GM19043 (cell line): Measurements from ENCODE around the gene PDHB.
A peak's percentile ranks its signal among the peaks of the same experiment; 100 is the strongest.

Experiments
- ATAC-seq: cut with Tn5 transposase; IDR thresholded peaks from one replicate; pipeline ENCODE4 v1.9.1; 2021; ENCODE audit warnings: low read depth; ENCODE audit not compliant: unreplicated experiment

Gene PDHB

DNA sequence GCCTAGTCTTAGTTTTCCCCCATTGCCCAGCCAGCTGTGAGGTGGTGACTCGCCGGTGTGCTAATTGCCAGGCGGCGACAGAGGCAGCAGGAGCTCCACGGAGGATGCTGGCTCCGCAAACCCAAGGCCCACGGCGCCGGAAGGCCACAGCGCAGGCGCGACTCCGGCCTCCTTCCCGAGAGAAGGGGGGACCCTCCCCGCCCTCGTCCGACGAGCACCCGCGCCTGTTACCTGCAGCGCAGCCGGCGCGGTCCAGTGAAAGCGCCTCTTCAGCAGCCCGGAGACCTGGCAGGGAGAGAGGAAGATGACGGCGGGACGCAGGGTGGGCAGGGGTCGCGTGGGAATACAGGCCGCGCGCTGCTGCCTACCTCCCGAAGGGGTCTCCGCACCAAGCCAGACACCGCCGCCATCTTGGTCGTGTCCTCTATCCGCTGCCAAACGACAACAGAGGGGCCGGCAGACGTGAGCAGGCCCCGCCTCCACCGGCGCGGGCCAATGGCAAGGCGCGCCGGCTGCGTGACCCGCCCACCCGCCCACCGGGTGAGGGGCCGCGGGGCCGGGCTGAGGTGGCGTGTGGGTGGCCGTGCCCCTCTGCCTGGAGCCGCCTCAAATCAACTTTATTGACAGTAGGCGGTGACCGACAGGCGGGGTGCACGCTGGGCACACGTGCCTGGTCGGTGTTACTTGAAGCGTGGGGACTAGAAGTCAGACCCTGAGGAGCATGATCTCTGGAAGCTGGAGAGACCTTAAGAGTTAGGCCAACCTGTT lies at the start of gene PDHB:
Gene PDHB (minus strand): TSS at position 433 of the 768 bp plus-strand sequence. CDS start 23 bp downstream, at position 410.
- ATAC-seq, result peak; percentile 92

DNA sequence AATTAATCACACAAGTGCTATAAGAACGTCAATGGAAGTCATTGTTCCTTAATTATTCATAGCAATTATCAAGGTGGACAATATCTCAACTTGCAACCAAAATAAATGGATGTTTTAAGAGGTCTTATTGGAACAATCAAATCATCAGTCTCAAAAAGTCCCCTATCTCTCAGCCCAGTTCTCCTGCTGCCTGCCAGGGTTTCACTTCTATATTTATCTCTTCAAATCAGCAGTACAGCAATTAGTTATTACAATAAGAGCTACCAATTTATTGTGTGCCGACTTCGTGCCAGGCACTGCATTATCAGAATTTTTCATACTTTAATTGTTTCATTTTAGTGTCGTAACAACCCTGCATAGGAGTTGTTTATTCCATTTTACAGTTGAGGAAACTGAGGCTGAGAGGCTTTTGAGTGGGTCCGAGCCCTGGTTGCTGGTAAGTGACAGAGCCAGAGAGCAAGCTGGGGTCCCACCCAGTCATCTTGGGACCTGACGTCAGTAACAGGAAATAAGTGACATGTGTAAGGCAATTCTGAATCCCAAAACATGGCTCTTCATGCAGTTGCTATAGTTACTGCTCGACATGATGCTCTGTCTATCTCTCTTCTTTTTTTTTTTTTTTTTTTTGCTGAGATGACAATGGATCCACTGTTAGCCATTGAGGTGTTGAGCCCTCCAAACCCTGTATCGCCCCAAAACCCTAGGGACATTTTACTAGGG lies 49.4 kb upstream of the PDHB start:
- no peak for ATAC-seq

DNA sequence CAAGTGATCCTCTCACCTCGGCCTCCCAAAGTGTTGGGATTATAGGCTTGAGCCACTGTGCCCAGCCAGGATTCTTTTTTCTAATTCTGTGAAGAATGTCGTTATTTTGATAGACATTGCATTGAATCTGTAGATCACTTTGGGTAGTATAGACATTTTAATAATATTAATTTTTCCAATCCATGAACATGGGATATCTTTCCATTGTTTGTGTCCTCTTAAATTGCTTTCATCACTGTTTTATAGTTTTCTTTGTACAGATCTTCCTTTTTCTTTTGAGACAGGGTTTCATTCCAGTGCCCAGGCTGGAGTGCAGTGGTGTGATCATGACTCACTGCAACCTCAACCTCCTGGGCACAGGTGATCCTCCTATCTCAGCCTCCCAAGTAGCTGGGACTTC lies 46.7 kb upstream of the PDHB start:
- no peak for ATAC-seq

DNA sequence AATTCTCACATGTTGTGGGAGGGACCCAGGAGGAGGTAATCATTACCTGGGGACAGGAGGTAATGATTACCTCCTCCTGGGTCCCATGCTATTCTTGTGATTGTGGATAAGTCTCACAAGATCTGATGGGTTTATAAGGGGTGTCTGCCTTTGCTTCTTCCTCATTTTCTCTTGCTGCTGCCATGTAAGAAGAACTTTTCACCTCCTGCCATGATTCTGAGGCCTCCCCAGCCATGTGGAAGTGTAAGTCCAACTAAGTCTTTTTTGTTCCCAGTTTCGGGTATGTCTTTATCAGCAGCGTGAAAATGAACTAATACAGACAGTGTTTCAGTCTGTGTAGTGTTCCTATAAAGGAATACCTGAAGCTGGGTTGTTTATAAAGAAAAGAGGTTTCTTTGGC lies 45.1 kb upstream of the PDHB start:
- ATAC-seq, result no peak

DNA sequence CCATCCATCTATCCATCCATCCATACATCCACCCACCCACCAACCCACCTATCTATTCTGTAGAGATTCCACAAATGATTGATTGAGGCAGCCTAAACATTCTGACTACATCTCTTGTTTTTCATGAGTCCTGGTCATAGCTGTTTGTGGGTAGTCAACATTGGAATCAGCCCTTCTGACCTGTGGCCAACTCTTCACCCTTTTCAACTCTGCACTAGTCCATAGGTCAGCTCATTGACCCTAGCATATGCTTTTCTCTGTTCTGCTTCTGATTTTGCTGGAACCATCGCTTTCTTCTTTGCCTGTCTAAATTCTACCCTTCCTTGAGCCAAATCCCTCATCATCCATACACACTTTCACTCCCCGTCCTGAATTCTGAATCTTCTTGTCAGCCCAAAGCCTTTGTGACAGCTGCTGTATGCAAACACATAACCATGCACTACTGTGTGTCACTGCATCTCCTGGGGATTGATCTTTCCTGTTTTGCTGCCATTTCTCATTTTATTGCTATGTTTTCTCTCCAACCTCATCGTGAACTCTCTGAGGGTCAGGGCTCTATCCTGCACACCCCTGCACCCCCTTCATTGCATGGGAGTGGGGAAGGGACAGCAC lies 41.4 kb upstream of the PDHB start:
- ATAC-seq, result no peak

DNA sequence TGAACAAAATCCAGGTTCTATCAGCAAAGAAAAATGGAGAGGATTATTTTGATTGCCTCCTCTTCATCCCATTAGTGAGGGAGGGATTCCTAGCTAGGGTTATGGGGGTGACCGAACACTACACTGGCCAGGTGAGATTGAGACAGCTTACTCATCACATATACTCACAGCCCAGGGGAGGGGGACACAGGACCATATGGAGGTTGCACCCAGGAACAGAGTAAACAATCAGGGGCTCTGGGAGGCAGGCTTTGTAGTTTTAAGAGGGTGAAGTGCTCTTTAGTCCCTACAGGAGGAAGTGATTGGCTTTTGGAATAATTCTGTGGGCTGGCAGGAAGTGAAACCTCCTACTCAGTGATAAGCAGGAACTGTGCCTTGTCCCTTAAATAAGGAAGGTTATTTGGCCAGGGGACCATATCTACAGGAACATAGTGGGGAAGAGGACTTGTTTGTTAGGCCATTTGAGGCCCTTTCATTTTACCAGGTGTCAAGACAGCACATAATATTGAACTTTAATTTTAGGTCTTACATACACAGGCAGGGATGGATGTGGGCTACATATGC lies 40.8 kb upstream of the PDHB start:
- ATAC-seq, result no peak

DNA sequence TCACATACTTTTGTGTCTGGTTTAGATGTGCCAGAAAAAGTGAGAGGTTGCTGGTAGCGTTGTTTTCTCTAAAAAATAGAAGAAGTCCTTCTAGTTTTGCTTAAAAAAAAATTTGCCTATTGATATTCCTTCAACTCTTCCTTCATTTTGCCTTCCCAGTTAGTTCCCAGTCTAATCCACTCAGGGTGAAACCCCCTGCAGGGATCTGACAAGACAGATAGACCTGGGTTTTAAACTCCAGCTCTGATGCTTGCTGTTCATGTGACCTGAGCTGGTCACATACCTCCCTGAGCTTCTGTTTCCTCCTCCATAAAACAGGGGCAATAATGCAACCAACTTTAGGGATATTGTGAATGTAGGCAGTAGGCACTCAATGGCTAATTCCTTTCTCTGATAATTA lies 39.6 kb upstream of the PDHB start:
- no peak for ATAC-seq

DNA sequence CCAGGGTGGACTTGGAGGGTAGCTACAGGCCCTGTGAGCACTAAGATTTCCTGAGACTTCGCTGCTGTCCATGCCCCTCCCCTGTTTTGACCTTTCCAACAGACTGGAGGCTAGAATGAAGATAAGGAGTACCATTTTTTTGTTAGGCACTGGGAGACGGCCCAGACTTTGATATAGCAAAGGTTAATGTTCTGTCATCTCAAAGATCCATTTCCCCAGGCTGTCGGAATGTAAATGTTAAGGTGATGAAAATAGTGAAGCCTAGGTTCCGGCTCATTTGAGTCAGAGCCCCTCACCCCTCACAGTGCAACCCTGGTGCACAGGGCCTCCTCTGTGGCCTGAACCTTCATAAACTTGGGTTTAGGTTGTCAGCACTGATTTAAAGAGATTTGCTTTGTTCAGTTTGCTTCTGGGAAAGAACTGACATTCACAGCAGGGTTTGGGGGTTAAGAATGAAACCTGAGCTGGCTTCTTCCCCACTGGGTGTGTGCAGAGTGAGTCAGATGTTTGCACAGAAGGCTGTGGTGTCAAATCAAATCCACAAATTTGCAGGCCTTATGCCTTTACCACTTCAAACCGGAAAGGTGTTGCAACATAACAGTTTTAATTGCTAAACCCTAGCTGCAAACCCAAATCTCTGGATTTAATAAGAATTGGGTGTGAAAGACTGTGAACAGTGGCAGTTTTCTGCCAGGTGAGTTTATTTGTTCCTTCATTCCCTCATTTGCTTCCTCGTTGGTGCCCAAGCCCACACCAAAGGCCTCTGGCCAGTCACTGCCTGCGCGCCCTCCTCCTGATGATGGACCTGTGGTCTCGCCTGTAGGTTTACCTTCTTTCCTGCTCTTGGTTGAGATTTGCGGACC lies 37.6 kb upstream of the PDHB start:
- no peak for ATAC-seq

DNA sequence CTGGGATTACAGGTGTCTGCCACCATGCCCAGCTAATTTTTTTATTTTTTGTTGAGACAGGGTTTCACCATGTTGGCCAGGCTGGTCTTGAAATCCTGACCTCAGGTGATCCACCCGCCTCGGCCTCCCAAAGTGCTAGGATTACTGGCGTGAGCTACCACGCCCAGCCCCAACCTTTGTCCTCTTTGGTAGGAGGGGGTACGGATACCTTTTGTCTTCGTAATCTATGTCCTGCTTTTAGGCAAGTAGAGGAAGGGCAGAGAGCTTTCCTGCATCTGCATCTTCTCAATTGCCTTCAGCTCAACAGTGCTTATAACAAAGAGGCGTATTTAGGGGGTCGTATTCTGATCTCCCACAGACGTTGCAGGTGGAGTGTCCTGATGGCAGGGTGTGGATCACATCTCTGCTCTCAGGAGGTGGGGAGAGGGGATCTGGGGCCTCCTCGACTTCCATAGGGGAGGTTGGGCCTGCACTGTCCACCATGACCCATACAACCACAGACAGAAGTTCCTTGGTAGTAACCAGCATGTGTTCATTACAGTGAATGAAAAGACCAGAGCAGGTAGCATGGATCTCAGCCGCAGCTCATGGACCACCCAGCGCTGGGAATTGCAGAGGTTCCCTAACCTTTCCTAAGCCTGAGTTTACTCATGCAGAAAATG lies 36.9 kb upstream of the PDHB start:
- no peak for ATAC-seq

DNA sequence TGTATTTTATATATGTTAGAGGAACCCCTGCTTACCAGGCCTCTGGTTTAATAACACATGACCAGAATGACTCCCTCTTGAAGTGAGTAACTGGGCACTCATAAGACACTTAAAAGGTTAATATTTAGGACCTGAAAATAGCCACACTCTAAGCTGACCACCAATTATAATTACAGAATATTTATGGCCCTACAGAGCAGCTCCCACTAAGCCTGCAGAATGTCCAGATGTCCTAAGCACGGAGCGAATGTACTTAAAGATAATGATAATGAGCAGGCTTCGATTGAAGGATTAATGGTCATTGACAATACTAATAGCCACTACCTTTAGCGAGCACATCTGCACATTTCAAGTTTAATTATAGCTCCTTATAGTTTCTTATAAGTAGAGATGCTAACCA lies 35.5 kb upstream of the PDHB start:
- no peak for ATAC-seq

DNA sequence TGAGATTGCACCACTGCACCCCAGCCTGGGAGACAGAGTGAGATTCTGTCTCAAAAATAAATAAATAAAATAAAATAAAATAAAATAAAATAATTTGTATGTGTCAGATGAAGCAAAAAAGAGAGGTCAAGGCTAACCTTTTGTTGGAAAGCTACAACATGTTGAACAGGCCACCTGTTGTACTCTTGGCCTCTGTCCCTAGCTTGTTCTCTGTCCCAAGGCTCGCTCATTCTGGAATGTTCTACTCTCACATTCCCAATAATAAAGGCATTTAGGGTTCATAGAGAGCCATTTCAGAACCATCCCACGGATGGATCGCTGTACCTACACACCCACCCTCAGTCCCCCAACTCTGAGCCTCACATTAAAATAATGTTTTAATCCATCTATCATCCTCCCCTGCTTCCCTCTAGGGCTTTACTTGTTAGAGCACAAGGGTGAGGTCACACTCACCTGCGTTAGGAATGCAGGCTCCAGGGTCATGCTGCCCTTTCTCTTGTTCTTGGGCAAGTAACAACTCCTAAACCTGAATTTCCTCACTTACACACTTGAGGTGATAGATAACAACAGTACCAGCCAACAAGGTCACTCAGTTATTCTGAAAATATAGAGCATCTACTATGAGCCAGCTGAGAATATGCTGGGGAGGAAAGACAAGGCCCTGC lies 33.4 kb upstream of the PDHB start:
- no peak for ATAC-seq

DNA sequence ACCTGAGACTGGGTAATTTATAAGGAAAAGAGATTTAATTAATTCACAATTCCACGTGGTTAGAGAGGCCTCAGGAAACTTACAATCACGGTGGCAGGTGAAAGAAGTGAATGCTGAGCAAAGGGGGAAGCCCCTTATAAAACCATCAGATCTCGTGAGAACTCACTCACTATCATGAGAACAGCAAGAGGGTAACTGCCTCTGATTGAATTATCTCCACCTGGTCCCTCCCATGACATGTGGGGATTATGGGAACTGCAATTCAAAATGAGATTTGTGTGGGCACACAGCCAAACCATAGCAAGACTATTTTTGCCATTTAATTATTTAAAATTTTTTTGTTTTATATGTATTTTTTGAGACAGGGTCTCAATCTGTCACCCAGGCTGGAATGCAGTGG lies 31.2 kb upstream of the PDHB start:
- ATAC-seq, result no peak

DNA sequence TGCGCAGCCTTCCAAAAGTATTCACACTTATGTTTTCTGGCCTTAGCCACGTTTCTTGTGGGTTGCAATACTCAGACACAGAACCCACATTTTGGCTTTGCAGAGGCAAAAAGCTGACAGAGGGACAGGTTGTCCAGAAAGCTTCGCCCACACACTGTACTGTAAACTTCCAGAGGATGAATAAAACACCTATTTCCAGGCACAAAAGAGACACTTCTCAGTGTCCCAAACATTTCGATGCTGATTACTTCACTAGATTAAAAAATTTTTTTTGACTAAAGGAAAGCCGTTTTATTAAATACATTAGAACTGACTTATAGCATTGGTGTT lies 30.3 kb upstream of the PDHB start:
- ATAC-seq, result no peak

DNA sequence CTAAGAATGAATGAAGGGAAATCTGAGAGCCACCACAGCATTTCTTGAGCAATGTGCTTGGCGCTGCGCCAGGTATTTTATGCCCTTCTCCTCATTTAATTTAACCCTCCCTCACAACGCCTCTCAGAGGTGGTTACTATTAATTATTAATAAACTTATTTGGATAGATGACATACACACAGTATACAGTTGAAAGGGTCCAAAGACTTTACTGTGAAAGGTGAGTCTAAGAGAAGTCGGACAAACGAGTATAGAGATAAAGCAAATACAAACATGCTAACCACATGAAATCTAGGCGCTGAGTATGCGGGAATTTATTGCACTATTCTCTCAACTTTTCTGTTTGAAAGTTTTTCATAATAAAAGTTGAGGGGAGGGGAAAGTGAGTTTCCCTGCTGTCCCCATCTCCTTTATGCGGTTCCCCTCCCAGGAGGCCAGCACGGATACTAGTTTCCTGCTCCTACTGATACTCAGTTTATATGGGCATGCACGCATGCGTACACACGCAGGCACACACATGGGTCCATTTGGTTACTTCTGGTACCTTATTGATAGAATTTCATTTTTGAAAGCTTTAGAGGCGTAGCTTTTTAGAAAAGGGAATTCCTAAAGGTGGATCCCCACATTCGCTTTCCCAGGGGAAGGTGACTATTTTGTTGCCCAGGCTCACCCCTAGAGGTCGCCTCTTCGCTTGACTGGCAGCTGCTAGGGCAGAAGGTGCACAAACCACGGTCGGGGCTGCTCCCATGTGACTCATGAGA lies 29.7 kb upstream of the PDHB start:
- peak; percentile 82 for ATAC-seq

DNA sequence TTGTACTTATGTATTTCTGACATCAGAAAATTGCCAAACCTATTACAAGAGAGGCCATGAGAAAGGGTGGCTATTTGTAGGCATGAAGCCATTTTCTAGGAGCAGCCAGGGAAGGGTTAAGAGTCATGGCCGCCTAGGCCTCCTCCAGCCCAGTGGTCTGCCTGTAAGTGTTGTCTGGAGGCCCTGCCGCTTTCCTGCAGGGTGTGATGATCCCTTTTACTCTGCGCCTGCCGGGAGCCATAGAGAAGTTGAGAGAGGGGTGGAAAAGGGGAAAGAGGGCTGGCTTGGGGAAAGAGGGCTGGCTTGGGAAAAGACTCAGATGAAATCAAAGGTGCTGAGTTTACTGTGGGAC lies 29.2 kb upstream of the PDHB start:
- no peak for ATAC-seq

DNA sequence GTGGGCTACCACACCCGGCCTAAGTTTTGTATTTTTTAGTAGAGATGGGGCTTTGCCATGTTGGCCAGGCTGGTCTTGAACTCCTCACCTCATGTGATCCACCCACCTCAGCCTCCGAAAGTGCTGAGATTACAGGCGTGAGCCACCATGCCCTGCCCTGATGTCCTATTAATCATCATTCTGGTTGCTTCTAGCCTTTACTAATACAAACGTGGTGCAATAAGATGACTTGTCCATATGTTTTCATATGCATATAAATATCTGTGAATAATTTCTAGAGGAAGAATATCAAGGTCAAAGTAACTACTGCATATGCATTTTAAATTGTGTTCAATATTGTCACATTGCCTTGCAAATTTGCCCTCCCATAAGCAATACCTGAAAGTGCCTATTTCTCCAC lies 25.5 kb upstream of the PDHB start:
- no peak for ATAC-seq

DNA sequence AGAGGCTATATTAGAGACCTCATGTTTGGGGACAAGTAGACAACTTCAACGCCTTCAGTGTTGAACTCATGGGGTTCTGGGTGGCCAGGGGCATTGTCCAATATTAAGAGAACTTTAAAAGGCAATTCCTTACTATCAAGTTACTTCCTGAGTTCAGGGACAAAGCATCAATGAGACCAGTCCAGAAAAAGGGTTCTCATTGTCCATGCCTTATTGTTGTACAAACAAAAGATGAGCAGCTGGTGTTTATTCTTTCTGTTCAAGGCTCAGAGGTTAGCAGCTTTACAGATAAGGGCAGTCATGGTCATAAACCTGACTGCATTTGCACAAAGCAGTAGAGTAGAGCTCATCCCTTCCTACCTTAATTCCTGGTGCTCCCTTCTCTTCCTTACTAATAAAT lies 18.5 kb upstream of the PDHB start:
- ATAC-seq, result no peak

DNA sequence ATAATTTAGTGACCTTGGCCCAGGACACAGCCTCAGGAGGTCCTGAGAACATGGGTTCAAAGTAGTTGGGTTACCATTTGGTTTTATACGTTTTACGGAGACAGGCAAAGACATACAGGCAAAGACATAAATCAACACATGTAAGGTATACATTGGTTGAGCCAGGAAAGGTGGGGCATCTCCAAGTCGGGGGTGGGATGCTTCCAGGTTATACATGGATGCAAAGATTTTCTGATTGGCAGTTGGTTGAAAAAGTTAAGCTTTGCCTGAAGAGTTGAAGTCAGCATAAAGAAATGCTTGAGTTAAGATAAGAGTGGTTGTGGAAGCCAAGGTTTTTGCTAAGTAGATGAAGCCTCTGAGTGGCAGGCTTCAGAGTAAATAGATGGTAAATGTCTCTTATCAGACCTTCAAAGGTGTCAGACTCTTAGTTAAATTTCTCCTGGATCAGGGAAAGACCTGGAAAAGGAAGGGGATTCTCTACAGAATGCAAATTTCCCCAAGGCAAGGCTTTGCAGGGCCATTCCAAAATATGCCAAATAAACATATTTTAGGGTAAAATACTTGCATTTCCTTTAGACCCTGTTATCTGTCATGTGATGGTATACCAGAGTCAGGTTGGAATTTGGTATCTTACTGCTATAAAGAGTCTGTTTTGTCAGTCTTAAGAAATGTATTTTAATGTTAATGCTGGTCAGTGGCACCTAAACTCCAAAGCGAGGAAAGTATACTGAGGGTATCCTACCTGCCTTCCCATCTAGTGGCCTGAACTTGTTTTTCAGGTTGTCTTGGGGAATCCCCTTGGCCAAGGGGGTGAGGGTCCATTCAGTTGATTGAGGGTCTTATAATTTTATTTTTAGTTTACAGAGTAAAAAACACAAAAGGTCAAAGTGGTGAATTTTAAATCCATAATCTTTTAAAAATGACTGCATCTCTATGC lies 8.2 kb upstream of the PDHB start:
- ATAC-seq, result no peak
